GM12878 (cell line): ENCODE data around the gene SLC38A3. TPM values are rescaled to one million over a fixed set of nuclear protein-coding genes. Genes with fewer than 3 reads are reported as not detected.

Source experiments
- ATAC-seq: fragments of 200-7000 bp; cut with Tn5 transposase; 3 replicates; pipeline ENCODE4 v1.9.1; 2020; ENCODE audit warnings: mild to moderate bottlenecking, moderate library complexity
- BruUV-seq: library from RNA; stranded (reverse); fragments of 400-500 nt; replicated peaks from 2 replicates; lab custom pipeline; 2021; lab: Mats Ljungman, UMichigan
- CTCF ChIA-PET: fragments of 300-600 bp; sonication (Branson Sonifier 250); formaldehyde crosslinking; extraction: SDS; loops from one replicate; lab custom pipeline; 2021; ENCODE audit warnings: inconsistent platforms; lab: Yijun Ruan, JAX
- POLR2A ChIA-PET: fragments of 350-600 bp; formaldehyde crosslinking; extraction: SDS; loops from one replicate; lab custom pipeline; 2021; ENCODE audit warnings: inconsistent platforms; lab: Charles Lee
- RAD21 ChIA-PET: fragments of 300-600 bp; sonication (Branson Sonifier 250); formaldehyde crosslinking; loops from one replicate; lab custom pipeline; 2023; ENCODE audit warnings: antibody characterized with exemption; ENCODE audit not compliant: unreplicated experiment; lab: Charles Lee
- SMC1A ChIA-PET: fragments of 300-600 bp; sonication (Branson Sonifier 250); formaldehyde crosslinking; loops from one replicate; lab custom pipeline; 2023; ENCODE audit not compliant: unreplicated experiment, uncharacterized antibody; lab: Charles Lee
- DNase-seq: peaks from one replicate; pipeline ENCODE4 v3.0.0-alpha.2; 2011; ENCODE audit warnings: low read depth, low spot score
- FAIRE-seq: peaks from 3 replicates; lab custom pipeline; 2011; peaks lifted over from hg19 to GRCh38; lab: Jason Lieb, UNC
- H2AFZ ChIP-seq: 2 replicates; pipeline ENCODE4 v1.6.0; 2011; ENCODE audit warnings: low read depth, low read length, control low read depth; ENCODE audit not compliant: control insufficient read depth
- H3K27ac ChIP-seq: 2 replicates; pipeline ENCODE4 v1.5.1; 2011; ENCODE audit warnings: control low read depth; ENCODE audit not compliant: control insufficient read depth, insufficient read depth
- H3K27me3 ChIP-seq, 2 experiments: replicated peaks in 1 of 2; 2 replicates each; pipeline versions ENCODE4 v1.6.0 to v1.6.1; 2011; ENCODE audit warnings: low read length in 1 of 2; ENCODE audit not compliant: control insufficient read depth in 2 of 2, insufficient read depth in 2 of 2
- H3K36me3 ChIP-seq, 2 experiments: 2 replicates each; pipeline ENCODE4 v1.5.1; 2011; ENCODE audit warnings: low read length in 1 of 2; ENCODE audit not compliant: control insufficient read depth in 2 of 2, insufficient read depth in 2 of 2
- H3K4me1 ChIP-seq: 2 replicates; pipeline ENCODE4 v1.6.1; 2011; ENCODE audit warnings: mild to moderate bottlenecking, low read length, moderate library complexity, mixed read lengths; ENCODE audit not compliant: control insufficient read depth, insufficient read depth
- H3K4me2 ChIP-seq: 2 replicates; pipeline ENCODE4 v1.6.0; 2011; ENCODE audit warnings: control low read depth; ENCODE audit not compliant: control insufficient read depth, insufficient read depth
- H3K4me3 ChIP-seq: fragments of 200-600 bp; sonication (generic); 2 replicates; pipeline ENCODE4 v1.5.1; 2016
- H3K79me2 ChIP-seq: 2 replicates; pipeline ENCODE4 v1.6.0; 2011; ENCODE audit warnings: low read length; ENCODE audit not compliant: control insufficient read depth, insufficient read depth
- H3K9ac ChIP-seq: 2 replicates; pipeline ENCODE4 v1.8.0; 2011; ENCODE audit warnings: low read length, control low read depth, mixed read lengths; ENCODE audit not compliant: control insufficient read depth, insufficient read depth
- H3K9me3 ChIP-seq: replicated peaks from 3 replicates; pipeline ENCODE4 v1.5.1; 2011; ENCODE audit warnings: mild to moderate bottlenecking, low read length; ENCODE audit not compliant: control insufficient read depth, insufficient read depth
- H4K20me1 ChIP-seq: 2 replicates; pipeline ENCODE4 v1.6.0; 2011; ENCODE audit not compliant: control insufficient read depth, insufficient read depth
- CHD2 ChIP-seq: IDR thresholded peaks from 2 replicates; pipeline ENCODE4 v1.6.1; 2011; ENCODE audit warnings: low read depth, low read length, improper control_type of control experiment, borderline replicate concordance
- IKZF1 ChIP-seq: fragments of 450-650 bp; conservative IDR thresholded peaks from 2 replicates; pipeline ENCODE4 v1.6.1; 2017; ENCODE audit warnings: antibody characterized with exemption, mild to moderate bottlenecking
- MLLT1 ChIP-seq: fragments of 450-650 bp; IDR thresholded peaks from 2 replicates; pipeline ENCODE4 v1.6.1; 2016; ENCODE audit warnings: mild to moderate bottlenecking
- WGBS: methylation state at CpG from one replicate; pipeline ENCODE4 v1.1.6; 2016; ENCODE audit warnings: low lambda C conversion rate; ENCODE audit not compliant: insufficient replicate concordance, insufficient coverage; ENCODE audit errors: missing lambda C conversion rate; 5-methylcytosine and 5-hydroxymethylcytosine counted together
- in situ Hi-C: fragments of 300-500 bp; cut with MboI; formaldehyde crosslinking; loops from 9 replicates; pipeline ENCODE4 v1.14.3; 2018; ENCODE audit warnings: mixed read lengths
- intact Hi-C: fragments of 100-400 bp; cut with micrococcal nuclease; formaldehyde crosslinking; loops from one replicate; pipeline ENCODE4 v1.14.2; 2022; ENCODE audit not compliant: unreplicated experiment
- polyA plus RNA-seq, 11 experiments: library from polyadenylated mRNA; depleted of rRNA in 4 of 11; unstranded in 6 of 11; stranded (reverse) in 5 of 11; fragments of >200 nt; fragmentation: Nextera tagmentation in 4 of 11; fragmentation: Illumina TruSeq in 1 of 11; extraction: Ambion mirVana in 4 of 11; extraction: Trizol in 1 of 11; gene quantifications; 1 replicate in 1 of 11; 2 replicates in 10 of 11; pipeline versions ENCODE4 v1.2.1 to v1.2.3, GENCODE V29; 2011 to 2016; ENCODE audit warnings: inconsistent platforms in 2 of 11, missing spikeins in 2 of 11, low read depth in 1 of 11
- total RNA-seq, 4 experiments: library from RNA; depleted of rRNA in 3 of 4; stranded (reverse); fragments of >200 nt in 3 of 4; fragmentation: Illumina TruSeq in 1 of 4; extraction: Trizol in 1 of 4; gene quantifications; 2 replicates each; pipeline versions ENCODE4 v1.2.1 to v1.2.3, GENCODE V29; 2013 to 2021

Gene SLC38A3
- total and polyA plus RNA-seq, 10 of the 15 experiments (the other 5 are each of a cell fraction or from before 2014, with no cell fraction given), result 0.14 TPM; not detected in 9

GRCh38 chr3:50220109-50220508, 15.0 kb downstream of the SLC38A3 start:
- Histone ChIP-seq H3K9me3 (no peaks in the 10 kb centered on the region), H3K4me2 (no peak overlapping the region), H3K79me2 (no peaks in the 10 kb centered on the region), H3K4me3 (no peak overlapping the region), H2AFZ (no peak overlapping the region), H4K20me1 (no peaks in the 10 kb centered on the region), H3K27ac (no peak overlapping the region), H3K27me3 (no peaks in the 10 kb centered on the region; a peak in 2 of 4 replicates), H3K4me1 (peaks cover 3% of the 10 kb centered on the region; the same call in 1 of the 2 replicates), H3K9ac (no peak overlapping the region), H3K36me3 (no peaks in the 10 kb centered on the region)
- no peak for DNase-seq
- ChIA-PET POLR2A (interaction anchor here (0.9 kb wide), 1 partner anchor 26 kb away, joined by 3 read pairs; no protein-coding TSS in a partner anchor), CTCF (interaction anchor here (0.9 to 3.3 kb wide), 2 partner anchors 25 to 40 kb away, joined by 3 to 25 read pairs; no protein-coding TSS in a partner anchor), RAD21 (interaction anchor here (3.2 kb wide), 1 partner anchor 25 kb away, joined by 14 read pairs; no protein-coding TSS in a partner anchor), SMC1A (no interaction called here)
- intact Hi-C loops (no loop called here), in situ Hi-C loops (no loop called here)
- FAIRE-seq, result no peak
- ATAC-seq, result no peak
- TF ChIP-seq MLLT1, result no peak
- WGBS, result 51% methylated on average over 6 of the region's 6 CpGs
- BruUV-seq, result no TSS peak

- ChIA-PET POLR2A (interaction anchor here (0.5 to 0.9 kb wide), 3 partner anchors 26 to 85 kb away, joined by 3 to 5 read pairs (median 3); no protein-coding TSS in a partner anchor), SMC1A (interaction anchor here (1.1 kb wide), 2 partner anchors 15 to 26 kb away, joined by 3 to 4 read pairs; partner anchors contain the start of gene GNAI2), RAD21 (interaction anchor here (1.0 to 3.2 kb wide), 2 partner anchors 26 to 51 kb away, joined by 3 to 14 read pairs; no protein-coding TSS in a partner anchor), CTCF (interaction anchor here (0.5 to 3.3 kb wide), 8 partner anchors 22 to 252 kb away, joined by 3 to 25 read pairs (median 4); no protein-coding TSS in a partner anchor)
- H3K36me3 ChIP-seq, result no peaks in the 10 kb centered on the region
- peaks cover 3% of the 10 kb centered on the region; the same call in 1 of the 2 replicates for H3K4me1 ChIP-seq
- WGBS, result 23% methylated on average over 4 of the region's 4 CpGs
- no peak overlapping the region for H3K4me2 ChIP-seq
- in situ Hi-C loops (no loop called here), intact Hi-C loops (no loop called here)
- H3K79me2 ChIP-seq, result no peaks in the 10 kb centered on the region
- ATAC-seq (peak; percentile 34; the same call in 2 of the 3 replicates), DNase-seq (no peak), FAIRE-seq (no peak)
- no peak overlapping the region for H3K4me3 ChIP-seq
- H3K27ac ChIP-seq, result no peak overlapping the region
- H2AFZ ChIP-seq, result 0 out of 2 replicates have a peak overlapping the region, but pooled peaks have one; percentile 51
- H3K27me3 ChIP-seq, result no peaks in the 10 kb centered on the region; a peak in 2 of 4 replicates
- H4K20me1 ChIP-seq, result no peaks in the 10 kb centered on the region
- TF ChIP-seq CHD2 (no peak), IKZF1 (no peak)
- H3K9ac ChIP-seq, result no peak overlapping the region
- H3K9me3 ChIP-seq, result no peaks in the 10 kb centered on the region
- BruUV-seq, result no TSS peak
Measured at GRCh38 chr3:50221051-50221410, 16.0 kb downstream of the SLC38A3 start.
